IPS-11a (cell line): ENCODE results near the gene ASCC1.

Source experiments
- H3K4me3 ChIP-seq: one replicate; pipeline ENCODE4 v1.5.1; 2013; ENCODE audit warnings: low read depth, low read length, control low read depth

ASCC1 gene

GRCh38 chr10:72105098-72105475 is 111.0 kb downstream of the ASCC1 start:
- no peak overlapping the region for H3K4me3 ChIP-seq

GRCh38 chr10:72104472-72105097 is 111.5 kb downstream of the ASCC1 start:
- H3K4me3 ChIP-seq = no peak overlapping the region

- no peak overlapping the region for H3K4me3 ChIP-seq
Observed at GRCh38 chr10:72099600-72099921, 116.5 kb downstream of the ASCC1 start.

GRCh38 chr10:72098836-72099599 is 117.1 kb downstream of the ASCC1 start:
- no peak overlapping the region for H3K4me3 ChIP-seq

- H3K4me3 ChIP-seq = no peak overlapping the region
Observed at GRCh38 chr10:72098301-72098835, 117.7 kb downstream of the ASCC1 start.

GRCh38 chr10:72097448-72098300 is 118.4 kb downstream of the ASCC1 start:
- no peak overlapping the region for H3K4me3 ChIP-seq

GRCh38 chr10:72096115-72097000 is 119.7 kb downstream of the ASCC1 start:
- no peak overlapping the region for H3K4me3 ChIP-seq

- no peak overlapping the region for H3K4me3 ChIP-seq
Observed at GRCh38 chr10:72095195-72095594, 120.9 kb downstream of the ASCC1 start.

GRCh38 chr10:72094574-72094973 is 121.5 kb downstream of the ASCC1 start:
- H3K4me3 ChIP-seq = no peak overlapping the region

GRCh38 chr10:72093450-72093849 is 122.6 kb downstream of the ASCC1 start:
- H3K4me3 ChIP-seq = no peak overlapping the region

- H3K4me3 ChIP-seq = no peak overlapping the region
Observed at GRCh38 chr10:72092987-72093386, 123.1 kb downstream of the ASCC1 start.

- H3K4me3 ChIP-seq = no peak overlapping the region
Observed at GRCh38 chr10:72092171-72092924, 123.7 kb downstream of the ASCC1 start.

GRCh38 chr10:72090326-72090725 is 125.8 kb downstream of the ASCC1 start:
- no peak overlapping the region for H3K4me3 ChIP-seq

GRCh38 chr10:72089618-72090017 is 126.5 kb downstream of the ASCC1 start:
- H3K4me3 ChIP-seq = no peak overlapping the region

- H3K4me3 ChIP-seq = no peak overlapping the region
Observed at GRCh38 chr10:72088889-72089575, 127.0 kb downstream of the ASCC1 start.

- peak within 1 kb of the TSS; percentile 45 for H3K4me3 ChIP-seq
Observed at GRCh38 chr10:72087969-72088888, 127.8 kb downstream of the ASCC1 start, which contains the start of gene SPOCK2. TSS of gene SPOCK2 (minus strand) at chr10:72088551. CDS start at chr10:72088328, 223 bp downstream.

- H3K4me3 ChIP-seq = peak overlapping the region; percentile 45
Observed at GRCh38 chr10:72087392-72087968, 128.6 kb downstream of the ASCC1 start.
